ENCODE measurements around the gene USP35.
A peak's percentile ranks its signal among the peaks of the same experiment; 100 is the strongest.

The USP35 gene

GRCh38 chr11:78259777-78260487 lies 71.2 kb downstream of the USP35 start:
- no peak overlapping the region for H3K4me3 Mint-ChIP-seq
- no peaks in the 10 kb centered on the region for H3K27me3 Mint-ChIP-seq
- peaks cover 0 to 4% of the 10 kb centered on the region in 2 donors for H3K36me3 Mint-ChIP-seq
- no peaks in the 10 kb centered on the region for H3K9me3 Mint-ChIP-seq
- DNase-seq (no peak), ATAC-seq (replicated peaks) (no peak)
- H3K4me1 Mint-ChIP-seq: peaks cover 0 to 11% of the 10 kb centered on the region in 2 donors
- peak overlapping the region; percentile 25 for H3K27ac Mint-ChIP-seq

- no peaks in the 10 kb centered on the region for H3K27me3 Mint-ChIP-seq
- no peak overlapping the region for H3K27ac Mint-ChIP-seq
- H3K4me1 Mint-ChIP-seq: peaks cover 2 to 10% of the 10 kb centered on the region in 2 donors
- peaks cover 0 to 4% of the 10 kb centered on the region in 2 donors for H3K36me3 Mint-ChIP-seq
- DNase-seq (no peak), ATAC-seq (replicated peaks) (no peak)
- H3K4me3 Mint-ChIP-seq: no peak overlapping the region
- H3K9me3 Mint-ChIP-seq: no peaks in the 10 kb centered on the region
Measured at GRCh38 chr11:78261367-78261766, 72.6 kb downstream of the USP35 start.

GRCh38 chr11:78261828-78262227 lies 73.1 kb downstream of the USP35 start:
- H3K27me3 Mint-ChIP-seq: no peaks in the 10 kb centered on the region
- H3K36me3 Mint-ChIP-seq: peaks cover 0 to 3% of the 10 kb centered on the region in 2 donors
- no peaks in the 10 kb centered on the region for H3K9me3 Mint-ChIP-seq
- DNase-seq (no peak), ATAC-seq (replicated peaks) (no peak)
- no peak overlapping the region for H3K4me3 Mint-ChIP-seq
- H3K4me1 Mint-ChIP-seq: peaks cover 2 to 5% of the 10 kb centered on the region in 2 donors
- H3K27ac Mint-ChIP-seq: peak overlapping the region; percentile 37

GRCh38 chr11:78262238-78262637 lies 73.5 kb downstream of the USP35 start:
- no peaks in the 10 kb centered on the region for H3K27me3 Mint-ChIP-seq

GRCh38 chr11:78262691-78263090 lies 74.0 kb downstream of the USP35 start:
- no peaks in the 10 kb centered on the region for H3K9me3 Mint-ChIP-seq
- ATAC-seq (replicated peaks) (no peak), DNase-seq (no peak)
- H3K36me3 Mint-ChIP-seq: peaks cover 0 to 3% of the 10 kb centered on the region in 2 donors
- H3K27me3 Mint-ChIP-seq: no peaks in the 10 kb centered on the region
- peaks cover 0 to 2% of the 10 kb centered on the region in 2 donors for H3K4me1 Mint-ChIP-seq
- no peak overlapping the region for H3K4me3 Mint-ChIP-seq
- H3K27ac Mint-ChIP-seq: no peak overlapping the region

More at GRCh38 chr11:78262238-78262637, 73.5 kb downstream of the USP35 start:
- H3K9me3 Mint-ChIP-seq: no peaks in the 10 kb centered on the region
- ATAC-seq (replicated peaks): no peak
- H3K27ac Mint-ChIP-seq: no peak overlapping the region
- peaks cover 1 to 2% of the 10 kb centered on the region in 2 donors for H3K4me1 Mint-ChIP-seq
- H3K4me3 Mint-ChIP-seq: no peak overlapping the region
- DNase-seq: no peak
- peaks cover 0 to 3% of the 10 kb centered on the region in 2 donors for H3K36me3 Mint-ChIP-seq

Data from stimulated activated naive B cell treated with anti-CD40 and anti-IgM and Interleukin-4, amounts not matched to agents 10 μg/mL and 1 μg/mL and 100 μg/mL, for 72 hours (primary cell).